OCI-LY1 (cell line): ENCODE results near the gene RGS13.

Experiments used
- EZH2 ChIP-seq: fragments of 200-600 bp; sonication (generic), shearing (Covaris generic); IDR thresholded peaks from 2 replicates; pipeline ENCODE4 v1.8.0; 2017; ENCODE audit warnings: borderline replicate concordance, mixed run types, mild to moderate bottlenecking, antibody characterized with exemption, low read length, moderate library complexity, mixed read lengths
- TF ChIP-seq, protein P1 (sequence below): fragments of 200-600 bp; sonication (generic), shearing (Covaris generic); IDR thresholded peaks from 2 replicates; pipeline ENCODE4 v1.5.1; 2017; ENCODE audit warnings: mild to moderate bottlenecking, antibody characterized with exemption, low read length, moderate library complexity, mixed read lengths

DNA sequence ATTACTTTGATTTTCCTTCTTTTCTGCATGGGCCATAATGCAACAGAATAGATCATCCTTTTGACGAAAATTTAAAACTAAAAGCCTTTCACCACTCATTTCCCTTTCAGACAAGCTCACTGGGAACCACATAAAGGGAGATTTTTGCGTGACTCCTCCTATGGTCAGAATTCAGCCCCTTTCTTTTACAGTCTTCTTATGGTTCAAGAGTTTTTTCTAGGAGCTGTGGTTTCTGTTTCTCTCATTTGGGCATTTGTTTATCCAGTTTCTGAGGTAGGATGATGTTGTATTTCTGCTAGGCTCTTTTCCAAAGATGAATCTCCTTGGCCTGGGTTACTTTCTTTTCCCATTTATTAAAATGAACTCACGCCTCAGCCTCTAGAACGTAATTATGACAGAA is 43.4 kb upstream of the RGS13 start:
- TF ChIP-seq, protein P1, sequence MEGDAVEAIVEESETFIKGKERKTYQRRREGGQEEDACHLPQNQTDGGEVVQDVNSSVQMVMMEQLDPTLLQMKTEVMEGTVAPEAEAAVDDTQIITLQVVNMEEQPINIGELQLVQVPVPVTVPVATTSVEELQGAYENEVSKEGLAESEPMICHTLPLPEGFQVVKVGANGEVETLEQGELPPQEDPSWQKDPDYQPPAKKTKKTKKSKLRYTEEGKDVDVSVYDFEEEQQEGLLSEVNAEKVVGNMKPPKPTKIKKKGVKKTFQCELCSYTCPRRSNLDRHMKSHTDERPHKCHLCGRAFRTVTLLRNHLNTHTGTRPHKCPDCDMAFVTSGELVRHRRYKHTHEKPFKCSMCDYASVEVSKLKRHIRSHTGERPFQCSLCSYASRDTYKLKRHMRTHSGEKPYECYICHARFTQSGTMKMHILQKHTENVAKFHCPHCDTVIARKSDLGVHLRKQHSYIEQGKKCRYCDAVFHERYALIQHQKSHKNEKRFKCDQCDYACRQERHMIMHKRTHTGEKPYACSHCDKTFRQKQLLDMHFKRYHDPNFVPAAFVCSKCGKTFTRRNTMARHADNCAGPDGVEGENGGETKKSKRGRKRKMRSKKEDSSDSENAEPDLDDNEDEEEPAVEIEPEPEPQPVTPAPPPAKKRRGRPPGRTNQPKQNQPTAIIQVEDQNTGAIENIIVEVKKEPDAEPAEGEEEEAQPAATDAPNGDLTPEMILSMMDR, result no peak
- no peak for TF ChIP-seq EZH2
